Measurements from ENCODE around the gene EIF2AK3. TPM values are rescaled to one million over a fixed set of nuclear protein-coding genes. Genes with fewer than 3 reads are reported as not detected.

EIF2AK3 gene
- total and polyA plus RNA-seq, 10 of the 15 experiments (the other 5 are each of a cell fraction or from before 2014, with no cell fraction given): 5.0 to 44.7 (median 22.4) TPM

DNA sequence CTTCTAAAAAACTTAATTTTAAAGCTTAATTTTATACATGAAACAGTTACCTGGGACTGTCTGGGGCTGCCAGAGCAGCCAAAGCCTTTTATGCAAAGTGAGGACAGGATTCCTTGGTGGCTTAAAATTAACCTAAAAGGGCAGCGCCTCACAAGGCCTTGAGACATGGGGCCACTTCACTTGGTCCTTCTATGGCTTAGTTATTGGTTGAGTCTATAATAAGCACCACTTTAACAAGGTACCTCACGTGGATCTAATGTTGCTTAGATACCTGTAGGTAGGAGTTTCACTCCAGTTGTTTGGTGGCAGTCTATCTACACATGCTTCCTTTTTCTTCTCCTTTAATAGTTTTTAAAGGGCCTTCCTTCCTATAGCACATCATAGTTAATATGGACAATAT is 51.6 kb downstream of the EIF2AK3 start (continued):
- TF ChIP-seq CEBPZ (IDR thresholded peaks at IDR 0.05; ENCODE audit: low read depth, low read length): no peak
- no peak for TF ChIP-seq HDGF (IDR thresholded peaks at IDR 0.05)
- TF ChIP-seq PML (IDR thresholded peaks at IDR 0.05; ENCODE audit: low read length): no peak
- TF ChIP-seq YY1 (IDR thresholded peaks at IDR 0.05; ENCODE audit: low read depth, low read length): no peak

- ATAC-seq (no peak), FAIRE-seq (no peak), DNase-seq (ENCODE audit: low read depth, low spot score) (no peak)
- Histone ChIP-seq H3K4me1 (ENCODE audit: control insufficient read depth, insufficient read depth, low read length) (peaks cover 10% of the 10 kb centered on the region; the same call in 1 of the 2 replicates), H3K4me3 (no peak overlapping the region), H3K36me3 (ENCODE audit: control insufficient read depth in 2 of 2, insufficient read depth in 2 of 2, low read length in 1 of 2) (peaks cover 9 to 36% of the 10 kb centered on the region in 2 experiments), H3K79me2 (ENCODE audit: control insufficient read depth, insufficient read depth, low read length) (no peaks in the 10 kb centered on the region; the same call in 1 of the 2 replicates), H2AFZ (ENCODE audit: control insufficient read depth, low read depth, low read length) (no peak overlapping the region), H4K20me1 (ENCODE audit: control insufficient read depth, insufficient read depth) (no peaks in the 10 kb centered on the region), H3K27me3 (replicated peaks in 1 of 2; ENCODE audit: control insufficient read depth in 2 of 2, insufficient read depth in 2 of 2, low read length in 1 of 2) (no peaks in the 10 kb centered on the region), H3K9ac (ENCODE audit: control insufficient read depth, insufficient read depth, low read length) (no peak overlapping the region), H3K27ac (ENCODE audit: control insufficient read depth, insufficient read depth) (0 out of 2 replicates have a peak overlapping the region, but pooled peaks have one; percentile 15), H3K9me3 (replicated peaks; ENCODE audit: control insufficient read depth, insufficient read depth, low read length) (no peaks in the 10 kb centered on the region), H3K4me2 (ENCODE audit: control insufficient read depth, insufficient read depth) (no peak overlapping the region)
- in situ Hi-C loops (cut with MboI) (no loop called here), intact Hi-C loops (cut with micrococcal nuclease; ENCODE audit: unreplicated experiment) (loop anchor here (10.0 kb wide), 1 partner anchor 380 kb away; no protein-coding TSS in a partner anchor)
- BruUV-seq (replicated peaks): TSS peak; percentile 25
- ChIA-PET SMC1A (ENCODE audit: uncharacterized antibody, unreplicated experiment) (interaction anchor here (0.7 to 2.3 kb wide), 5 partner anchors 8 to 97 kb away, joined by 3 to 12 read pairs (median 5); no protein-coding TSS in a partner anchor), CTCF (interaction anchor here (0.7 to 1.2 kb wide), 3 partner anchors 15 to 117 kb away, joined by 3 to 4 read pairs (median 3); no protein-coding TSS in a partner anchor), RAD21 (ENCODE audit: unreplicated experiment) (no interaction called here), POLR2A (interaction anchor here (1.0 kb wide), 1 partner anchor 15 kb away, joined by 3 read pairs; no protein-coding TSS in a partner anchor)
- TF ChIP-seq NR2F1 (conservative IDR thresholded peaks at IDR 0.05) (no peak), RELA (IDR thresholded peaks at IDR 0.05; ENCODE audit: borderline replicate concordance, partially characterized antibody) (no peak), EED (IDR thresholded peaks at IDR 0.05; ENCODE audit: low read depth) (no peak), WRNIP1 (IDR thresholded peaks at IDR 0.05; ENCODE audit: borderline replicate concordance, low read depth, low read length) (no peak), BCL11A (IDR thresholded peaks at IDR 0.05; ENCODE audit: low read depth, low read length) (no peak), TCF12 (IDR thresholded peaks at IDR 0.05; ENCODE audit: low read depth, low read length) (no peak), KLF5 (IDR thresholded peaks at IDR 0.05; ENCODE audit: partially characterized antibody) (no peak)
- TF ChIP-seq, protein P1, sequence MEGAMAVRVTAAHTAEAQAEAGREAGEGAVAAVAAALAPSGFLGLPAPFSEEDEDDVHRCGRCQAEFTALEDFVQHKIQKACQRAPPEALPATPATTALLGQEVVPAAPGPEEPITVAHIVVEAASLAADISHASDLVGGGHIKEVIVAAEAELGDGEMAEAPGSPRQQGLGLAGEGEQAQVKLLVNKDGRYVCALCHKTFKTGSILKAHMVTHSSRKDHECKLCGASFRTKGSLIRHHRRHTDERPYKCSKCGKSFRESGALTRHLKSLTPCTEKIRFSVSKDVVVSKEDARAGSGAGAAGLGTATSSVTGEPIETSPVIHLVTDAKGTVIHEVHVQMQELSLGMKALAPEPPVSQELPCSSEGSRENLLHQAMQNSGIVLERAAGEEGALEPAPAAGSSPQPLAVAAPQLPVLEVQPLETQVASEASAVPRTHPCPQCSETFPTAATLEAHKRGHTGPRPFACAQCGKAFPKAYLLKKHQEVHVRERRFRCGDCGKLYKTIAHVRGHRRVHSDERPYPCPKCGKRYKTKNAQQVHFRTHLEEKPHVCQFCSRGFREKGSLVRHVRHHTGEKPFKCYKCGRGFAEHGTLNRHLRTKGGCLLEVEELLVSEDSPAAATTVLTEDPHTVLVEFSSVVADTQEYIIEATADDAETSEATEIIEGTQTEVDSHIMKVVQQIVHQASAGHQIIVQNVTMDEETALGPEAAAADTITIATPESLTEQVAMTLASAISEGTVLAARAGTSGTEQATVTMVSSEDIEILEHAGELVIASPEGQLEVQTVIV (IDR thresholded peaks at IDR 0.05; ENCODE audit: borderline replicate concordance, partially characterized antibody): no peak
- TF ChIP-seq, protein P2, sequence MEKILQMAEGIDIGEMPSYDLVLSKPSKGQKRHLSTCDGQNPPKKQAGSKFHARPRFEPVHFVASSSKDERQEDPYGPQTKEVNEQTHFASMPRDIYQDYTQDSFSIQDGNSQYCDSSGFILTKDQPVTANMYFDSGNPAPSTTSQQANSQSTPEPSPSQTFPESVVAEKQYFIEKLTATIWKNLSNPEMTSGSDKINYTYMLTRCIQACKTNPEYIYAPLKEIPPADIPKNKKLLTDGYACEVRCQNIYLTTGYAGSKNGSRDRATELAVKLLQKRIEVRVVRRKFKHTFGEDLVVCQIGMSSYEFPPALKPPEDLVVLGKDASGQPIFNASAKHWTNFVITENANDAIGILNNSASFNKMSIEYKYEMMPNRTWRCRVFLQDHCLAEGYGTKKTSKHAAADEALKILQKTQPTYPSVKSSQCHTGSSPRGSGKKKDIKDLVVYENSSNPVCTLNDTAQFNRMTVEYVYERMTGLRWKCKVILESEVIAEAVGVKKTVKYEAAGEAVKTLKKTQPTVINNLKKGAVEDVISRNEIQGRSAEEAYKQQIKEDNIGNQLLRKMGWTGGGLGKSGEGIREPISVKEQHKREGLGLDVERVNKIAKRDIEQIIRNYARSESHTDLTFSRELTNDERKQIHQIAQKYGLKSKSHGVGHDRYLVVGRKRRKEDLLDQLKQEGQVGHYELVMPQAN (conservative IDR thresholded peaks at IDR 0.05): no peak
- 25% methylated on average over 2 of the region's 2 CpGs for WGBS (ENCODE audit: insufficient coverage, insufficient replicate concordance, low lambda C conversion rate, missing lambda C conversion rate)
Measured at GRCh38 chr2:88575051-88575450, 52.2 kb downstream of the EIF2AK3 start.
